Stimulated activated CD8-positive, alpha-beta memory T cell treated with anti-CD3 and anti-CD28 coated beads, Interleukin-4, amount 100 ng/mL, for 4 hours (primary cell): ENCODE measurements around the gene ZNF619.
A peak's percentile ranks its signal among the peaks of the same experiment; 100 is the strongest.
"Not testable (repeated sequence)": the region's sequence is repeated elsewhere in the genome, so short reads cannot be mapped to it uniquely, and the experiment has no call there.

Experiments
- DNase-seq, 2 donors: peaks; one replicate each; pipeline ENCODE4 v3.0.0-alpha.2; 2020; ENCODE audit warnings: low read depth in 2 of 2, low spot score in 1 of 2

The ZNF619 gene

DNA sequence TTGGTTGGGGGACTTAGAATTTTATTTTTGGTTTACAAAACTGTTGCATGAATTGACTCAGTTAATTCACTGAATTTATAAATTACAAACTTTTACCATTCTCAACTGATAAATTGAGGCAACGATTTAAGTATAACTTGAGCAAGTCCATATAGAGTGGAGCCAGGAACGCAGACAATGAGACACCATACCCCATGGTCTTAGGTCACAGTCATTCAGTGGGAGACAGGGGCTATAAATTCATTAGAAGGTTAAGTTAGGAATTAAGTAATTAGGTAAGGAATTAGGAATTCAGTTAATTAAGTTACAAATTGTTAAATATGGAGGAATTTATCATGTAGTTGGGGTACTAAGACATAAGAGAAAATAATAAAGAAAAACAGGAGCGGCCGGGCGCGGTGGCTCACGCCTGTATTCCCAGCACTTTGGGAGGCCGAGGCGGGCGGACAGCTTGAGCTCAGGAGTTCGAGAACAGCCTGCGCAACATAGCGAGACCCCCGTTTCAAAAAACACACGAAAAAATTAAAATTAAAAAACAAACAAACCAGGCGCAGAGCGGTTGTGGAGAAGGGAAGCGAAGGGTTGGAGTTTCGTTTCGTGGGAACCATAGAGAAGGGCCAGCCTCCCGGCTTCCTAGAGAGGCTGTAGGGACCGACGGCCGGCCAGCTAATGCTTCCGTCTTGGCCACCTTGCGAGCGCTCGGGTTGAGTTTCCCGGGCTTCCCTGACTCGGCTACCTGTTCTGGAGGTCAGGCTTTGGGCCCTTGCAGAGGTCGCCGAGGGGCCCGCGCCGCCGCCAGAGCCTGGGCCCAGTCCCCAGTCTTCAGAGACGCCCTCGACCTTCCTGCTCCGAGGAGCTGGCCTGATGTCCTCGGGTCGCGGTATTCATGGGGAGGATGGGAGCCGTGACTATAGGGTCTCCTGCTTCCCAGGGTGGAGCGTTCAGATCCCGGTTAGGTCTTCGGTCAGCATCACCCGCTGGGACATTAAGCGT, at the start of gene ZNF619:
ZNF619 (plus strand) TSS at position 645 of the 993 bp plus-strand sequence. CDS start 858 bp downstream, outside the sequence.
- peak in 1 of 2 donors; percentile 29 for DNase-seq

DNA sequence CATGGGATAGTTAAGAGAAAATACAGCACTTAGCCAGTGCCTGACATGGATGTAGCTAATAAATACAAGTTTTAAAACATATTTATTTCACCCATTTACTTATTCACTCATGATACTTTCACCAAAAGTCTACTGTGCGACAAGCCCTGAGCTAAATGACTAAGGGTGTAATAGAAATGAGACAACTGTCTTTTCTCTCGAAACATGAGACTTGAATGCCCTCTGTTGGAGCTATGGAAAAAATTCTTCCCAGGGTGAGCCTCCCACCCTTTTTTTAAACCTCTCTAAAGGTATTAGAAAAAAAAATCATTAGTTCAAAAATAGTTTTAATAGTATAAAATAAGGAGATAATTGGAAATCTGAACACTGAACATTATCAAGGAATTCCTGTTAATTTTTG, 44.1 kb upstream of the ZNF619 start:
- DNase-seq = no peak

DNA sequence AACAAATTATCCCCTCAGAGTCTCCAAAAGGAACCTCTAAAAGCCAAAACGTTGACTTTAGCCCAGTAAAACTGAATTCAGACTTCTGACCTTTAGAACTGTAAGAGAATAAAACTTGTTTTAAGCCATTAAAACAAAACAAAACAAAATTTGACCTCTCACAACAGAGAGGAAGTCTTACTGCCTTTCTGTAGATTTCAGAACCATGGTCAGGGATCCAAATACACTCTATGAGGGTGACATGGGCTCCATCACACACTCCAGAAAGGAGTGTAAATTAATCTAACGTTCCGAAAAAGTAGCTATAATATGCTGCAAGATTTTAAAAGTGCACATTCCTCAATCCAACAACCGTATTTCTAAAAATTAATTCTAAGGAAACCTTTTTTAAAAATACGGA, 39.0 kb upstream of the ZNF619 start:
- DNase-seq = no peak

DNA sequence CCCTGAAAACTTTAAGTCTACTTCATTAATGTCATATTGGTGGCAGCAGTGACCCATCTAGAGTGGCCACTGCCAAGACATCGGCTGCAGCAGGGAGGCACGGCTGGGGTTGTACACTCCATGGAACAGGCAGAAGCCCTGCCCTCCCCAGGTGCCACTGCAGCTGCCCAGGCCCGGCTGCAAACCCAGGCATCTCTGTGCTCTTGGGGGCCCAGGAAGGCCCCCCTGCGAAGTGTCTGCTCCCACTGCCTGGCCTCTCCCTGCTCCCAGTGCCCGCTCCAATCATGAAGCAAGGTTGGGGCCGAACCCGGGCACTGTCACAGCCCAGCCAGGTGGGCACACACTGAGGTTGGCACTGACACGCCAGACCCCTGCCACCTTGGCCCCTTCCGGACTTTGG, 31.9 kb upstream of the ZNF619 start:
- DNase-seq = no peak

DNA sequence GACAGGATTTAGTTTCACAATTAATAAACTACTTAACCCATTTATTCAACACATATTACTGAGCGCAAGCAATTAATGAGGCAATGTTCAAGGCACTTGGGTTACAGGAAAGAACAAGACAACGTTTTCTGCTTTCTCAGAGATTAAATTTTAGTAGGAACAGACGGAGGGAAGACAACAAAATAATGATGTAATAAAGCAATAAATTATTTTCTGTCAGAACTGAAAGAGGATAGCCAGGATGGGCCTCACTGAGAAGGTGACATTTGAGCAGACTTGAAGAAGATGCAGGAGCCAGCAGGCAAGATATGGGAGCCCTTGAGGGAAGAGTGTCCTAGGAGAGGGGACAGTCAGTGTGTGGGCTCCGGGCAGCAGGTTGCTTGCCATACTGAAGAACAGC, 31.0 kb upstream of the ZNF619 start:
- no peak for DNase-seq

DNA sequence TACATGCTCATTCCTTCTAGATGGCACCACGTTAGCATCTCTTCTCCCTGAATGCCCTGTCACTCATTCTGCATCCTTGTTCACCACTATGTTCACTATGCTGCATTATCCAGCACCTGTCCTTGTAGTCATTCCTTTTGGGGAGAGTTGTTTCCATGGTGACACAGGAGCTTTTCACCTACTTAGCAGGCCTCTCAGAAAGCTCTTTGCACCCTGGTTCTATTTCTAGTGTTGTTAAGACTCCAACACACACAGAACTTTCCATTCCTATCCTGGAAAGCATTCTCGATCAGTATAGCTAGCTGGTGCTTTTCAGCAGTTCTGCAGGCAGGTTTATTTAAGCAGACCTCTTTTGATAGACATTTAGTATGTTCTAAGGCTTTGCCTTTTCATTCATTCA, 26.5 kb upstream of the ZNF619 start:
- no peak for DNase-seq

DNA sequence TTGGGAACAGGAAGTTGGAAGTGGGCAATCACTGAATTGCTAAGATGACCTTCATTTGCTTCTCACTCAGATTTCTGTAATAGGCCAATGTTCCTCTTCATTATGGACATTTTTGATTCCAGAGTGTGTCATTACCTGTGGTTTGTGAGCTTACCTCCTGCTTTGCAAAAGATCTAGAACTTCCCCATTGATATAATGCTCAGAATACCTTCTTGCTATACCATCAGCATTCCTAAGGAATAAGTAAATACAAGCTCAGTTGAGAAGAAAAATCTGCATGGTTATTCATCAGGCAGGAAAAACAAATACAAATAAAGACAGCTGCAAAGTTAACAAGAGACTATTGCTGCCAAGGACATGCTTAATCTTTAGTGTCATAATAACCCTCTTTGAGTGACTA, 25.4 kb upstream of the ZNF619 start:
- no peak for DNase-seq

DNA sequence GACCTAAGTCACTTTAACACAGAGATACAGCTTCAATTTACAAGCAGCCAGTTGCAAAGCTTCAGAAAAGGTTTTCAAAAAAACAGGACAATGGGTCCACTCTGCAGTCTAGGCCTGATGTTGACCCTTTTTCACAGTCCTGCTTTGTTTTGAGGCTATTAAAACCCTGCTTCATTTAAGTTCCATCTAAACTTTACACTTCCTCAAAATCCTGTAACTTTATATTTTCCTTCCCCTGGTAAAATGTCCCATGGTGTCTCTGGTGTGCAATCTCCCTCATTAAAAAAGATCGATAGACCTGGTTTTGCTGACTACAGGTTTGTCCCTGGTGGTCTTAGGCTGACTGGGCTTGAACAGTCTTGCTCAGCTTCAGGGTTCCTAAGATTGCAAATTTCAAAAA, 24.9 kb upstream of the ZNF619 start:
- no peak for DNase-seq

DNA sequence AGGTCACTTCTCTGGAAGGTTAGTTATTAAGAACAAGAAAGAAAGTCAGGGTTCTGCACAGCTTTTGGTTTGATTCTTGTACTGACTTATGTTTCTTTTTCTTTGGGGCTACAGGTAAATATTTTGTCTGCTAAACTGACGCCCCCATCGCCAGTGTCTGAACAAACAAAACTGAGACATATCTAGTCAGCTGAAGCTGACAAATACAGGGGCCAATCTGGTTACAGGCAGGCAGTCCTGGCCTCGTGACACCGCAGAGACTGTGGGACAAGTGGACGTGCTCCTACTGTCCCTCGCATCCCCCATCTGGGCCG, 24.4 kb upstream of the ZNF619 start:
- DNase-seq = no peak

DNA sequence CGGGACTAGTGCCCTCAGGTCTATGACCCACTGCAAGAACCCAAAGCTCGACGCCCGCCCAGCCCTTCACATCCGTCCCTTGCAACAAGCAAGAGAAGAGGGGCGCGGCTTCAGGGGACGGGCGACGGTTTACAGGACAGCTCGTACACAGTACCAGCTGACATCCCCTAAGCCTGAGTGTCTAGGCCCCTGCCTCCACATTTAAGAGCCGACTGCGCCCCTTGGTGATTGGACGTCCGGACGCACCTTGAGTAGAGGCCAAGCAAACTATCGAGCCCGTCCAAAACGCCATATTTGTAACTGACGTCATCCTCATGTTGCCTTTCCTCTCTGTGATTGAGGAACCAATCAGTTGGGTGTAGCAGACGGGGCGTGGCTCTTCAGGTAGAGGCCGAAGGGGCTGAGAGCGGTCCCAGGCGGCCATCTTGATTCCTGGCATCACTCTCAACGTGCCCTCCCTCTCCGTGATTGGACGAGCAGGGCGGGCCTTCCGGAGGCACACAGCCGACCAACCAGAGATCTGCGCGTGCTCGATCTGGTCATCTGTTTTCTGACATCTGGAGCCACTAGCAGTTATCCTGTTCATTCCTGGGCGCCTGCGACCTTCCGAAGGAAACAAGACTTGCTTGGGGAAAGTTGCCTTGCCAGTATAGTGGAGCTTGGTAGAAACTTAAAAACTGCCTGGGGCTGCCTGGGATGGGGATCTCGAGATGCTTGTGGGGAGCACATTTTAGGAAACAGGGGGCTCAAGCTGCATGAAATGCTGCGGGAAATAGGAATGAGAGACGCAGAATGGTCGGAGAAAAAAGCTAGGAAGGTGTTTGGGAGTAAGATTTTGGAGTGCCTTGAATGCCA, 23.8 kb upstream of the ZNF619 start:
- peak; percentile 81 to 94 for DNase-seq

DNA sequence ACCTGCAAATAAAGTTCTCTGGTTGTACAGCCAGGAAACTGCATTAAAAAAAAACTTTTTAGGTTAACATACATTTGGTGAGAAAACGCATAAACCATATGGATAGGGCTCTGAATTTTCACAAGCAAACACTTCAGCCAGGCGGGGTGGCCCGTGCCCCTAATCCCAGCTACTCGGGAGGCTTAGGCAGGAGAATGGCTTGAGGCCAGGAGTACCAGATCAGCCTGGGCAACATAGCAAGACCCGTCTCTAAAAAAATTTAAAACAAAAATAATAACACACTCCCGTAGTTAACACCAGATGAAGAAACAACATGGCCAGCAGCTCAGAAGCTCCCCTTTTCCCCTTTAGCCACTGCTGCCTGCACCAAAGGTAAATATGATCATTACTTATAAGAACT, 23.0 kb upstream of the ZNF619 start:
- no peak for DNase-seq

DNA sequence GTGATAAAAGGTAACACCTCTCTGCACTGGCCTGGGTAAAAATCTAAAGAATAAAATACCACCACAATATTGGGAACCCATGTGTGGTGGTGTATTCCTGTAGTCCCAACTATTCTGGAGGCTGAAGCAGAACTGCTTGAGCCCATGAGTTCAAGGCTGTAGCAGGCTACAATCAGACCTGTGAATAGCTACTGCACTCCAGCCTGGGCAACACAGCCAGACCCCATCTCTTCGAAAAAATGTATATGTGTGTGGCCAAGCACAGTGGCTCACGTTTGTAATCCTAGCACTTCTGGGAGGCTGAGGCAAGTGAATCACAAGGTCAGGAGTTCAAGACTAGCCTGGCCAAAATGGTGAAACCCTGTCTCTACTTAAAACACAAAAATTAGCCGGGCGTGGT, 21.6 kb upstream of the ZNF619 start:
- DNase-seq = no peak

DNA sequence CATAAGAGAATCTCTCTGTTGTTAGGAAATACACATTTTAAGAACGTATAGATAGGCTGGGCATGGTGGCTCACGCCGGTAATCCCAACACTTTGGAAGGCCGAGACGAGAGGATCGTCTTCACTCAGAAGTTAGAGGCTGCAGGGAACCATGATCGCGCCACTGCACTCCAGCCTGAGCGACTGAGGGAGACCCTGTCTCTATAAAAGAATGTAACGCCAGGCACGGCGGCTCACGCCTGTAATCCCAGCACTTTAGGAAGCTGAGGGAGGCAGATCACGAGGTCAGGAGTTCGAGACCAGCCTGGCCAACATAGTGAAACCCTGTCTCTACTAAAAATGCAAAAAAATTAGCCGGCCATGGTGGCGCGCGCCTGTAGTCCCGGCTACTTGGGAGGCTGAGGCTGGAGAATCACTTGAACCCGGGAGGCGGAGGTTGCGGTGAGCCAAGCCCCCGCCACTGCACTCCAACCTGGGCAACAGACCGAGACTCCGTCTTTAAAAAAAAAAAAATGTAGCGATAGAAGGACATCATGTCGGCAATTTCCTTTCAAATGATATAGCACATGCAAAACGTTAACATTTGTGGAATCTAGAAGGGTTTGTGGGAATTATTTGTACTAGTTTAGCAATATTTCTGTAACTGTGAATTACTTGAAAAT, 20.5 kb upstream of the ZNF619 start:
- no peak for DNase-seq

DNA sequence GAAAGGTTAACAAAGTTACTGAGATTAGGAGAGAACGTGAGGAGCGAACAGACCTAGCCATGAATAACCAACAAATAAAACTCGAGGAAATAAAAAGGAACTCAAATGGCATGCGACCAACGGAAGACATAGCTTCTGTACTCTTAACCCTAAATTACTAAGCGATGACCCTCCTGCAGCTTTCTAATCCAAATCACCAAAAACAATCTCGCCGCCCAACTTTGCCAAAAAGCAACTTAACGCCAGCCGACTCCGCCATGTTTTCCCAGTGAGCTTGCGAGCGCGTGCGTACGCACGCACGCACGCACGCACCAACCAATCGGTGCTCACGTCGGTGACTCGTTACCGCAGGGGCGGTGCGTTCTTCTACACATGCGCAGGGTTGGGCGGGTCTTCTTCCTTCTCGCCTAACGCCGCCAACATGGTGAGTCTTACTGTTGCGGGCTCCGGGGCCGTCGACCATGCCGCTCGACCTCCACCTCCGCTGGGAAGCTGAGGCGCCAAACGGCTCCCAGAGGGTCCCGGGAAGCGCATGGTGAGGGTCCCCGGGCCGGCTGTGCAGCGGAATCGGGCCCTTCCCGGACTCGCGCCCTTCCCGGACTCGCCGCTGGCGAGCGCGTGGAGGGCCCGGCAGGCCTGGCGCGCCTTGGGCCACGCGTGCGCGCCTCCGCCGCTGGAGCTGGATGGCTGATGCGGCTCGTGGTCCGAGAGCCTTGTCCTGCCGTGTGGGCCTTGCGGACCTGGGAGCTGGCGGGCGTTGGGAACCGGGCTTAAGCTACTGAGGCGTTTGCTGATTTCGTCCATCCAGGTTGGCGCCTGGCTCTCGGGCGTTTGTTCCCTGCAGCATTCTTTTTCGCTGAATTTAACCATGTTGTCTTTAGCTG, 19.7 kb upstream of the ZNF619 start, which contains the start of gene RPL14:
RPL14 (plus strand) TSS at position 400 of the 884 bp plus-strand sequence; CDS start at position 533, 133 bp downstream.
- DNase-seq = peak; percentile 91

DNA sequence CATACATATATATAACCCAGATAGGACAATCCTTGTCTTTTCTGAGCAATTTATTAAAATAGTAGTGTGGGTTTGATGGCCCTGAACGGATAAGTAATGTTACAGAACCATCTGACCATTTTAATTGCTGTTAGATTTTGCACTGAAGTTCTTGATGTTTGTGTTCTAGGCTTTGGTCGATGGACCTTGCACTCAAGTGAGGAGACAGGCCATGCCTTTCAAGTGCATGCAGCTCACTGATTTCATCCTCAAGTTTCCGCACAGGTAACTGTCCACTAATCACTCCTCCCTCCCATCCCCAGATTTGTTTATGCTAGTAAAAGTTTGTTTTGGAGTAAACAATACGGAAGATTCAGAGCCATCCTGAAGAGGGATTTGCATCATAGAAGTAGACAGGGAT, 18.4 kb upstream of the ZNF619 start:
- DNase-seq = no peak

DNA sequence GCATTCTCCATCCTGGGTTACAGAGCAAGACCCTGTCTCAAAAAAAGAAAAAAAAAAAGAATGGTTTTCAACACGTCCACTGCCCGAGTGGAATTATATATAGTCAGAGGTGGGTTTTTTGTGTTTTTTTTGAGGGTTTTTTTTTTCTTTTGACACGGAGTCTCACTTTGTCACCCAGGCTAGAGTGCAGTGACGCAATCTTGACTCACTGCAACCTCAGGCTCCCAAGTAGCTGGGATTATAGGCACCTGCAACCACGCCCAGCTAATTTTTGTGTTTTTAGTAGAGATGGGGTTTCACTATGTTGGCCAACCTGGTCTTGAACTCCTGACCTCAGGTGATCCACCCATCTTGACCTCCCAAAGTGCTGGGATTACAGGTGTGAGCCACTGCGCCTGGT, 16.4 kb upstream of the ZNF619 start:
- not testable (repeated sequence) for DNase-seq

DNA sequence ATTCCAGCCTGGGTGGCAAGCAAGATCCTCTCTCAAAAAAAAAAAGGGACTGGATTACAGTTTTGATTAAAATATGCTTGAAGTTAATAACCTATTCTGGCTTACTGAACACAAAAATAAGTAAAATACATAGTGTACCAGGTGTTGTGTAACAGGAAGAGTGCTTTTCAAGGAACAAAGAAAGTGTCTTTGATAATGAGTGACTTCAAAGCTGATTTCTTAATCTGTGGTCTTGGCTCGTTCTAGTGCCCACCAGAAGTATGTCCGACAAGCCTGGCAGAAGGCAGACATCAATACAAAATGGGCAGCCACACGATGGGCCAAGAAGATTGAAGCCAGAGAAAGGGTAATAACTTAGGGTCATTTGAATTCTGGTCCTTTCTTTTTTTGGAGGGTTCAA, 15.8 kb upstream of the ZNF619 start:
- DNase-seq = no peak

DNA sequence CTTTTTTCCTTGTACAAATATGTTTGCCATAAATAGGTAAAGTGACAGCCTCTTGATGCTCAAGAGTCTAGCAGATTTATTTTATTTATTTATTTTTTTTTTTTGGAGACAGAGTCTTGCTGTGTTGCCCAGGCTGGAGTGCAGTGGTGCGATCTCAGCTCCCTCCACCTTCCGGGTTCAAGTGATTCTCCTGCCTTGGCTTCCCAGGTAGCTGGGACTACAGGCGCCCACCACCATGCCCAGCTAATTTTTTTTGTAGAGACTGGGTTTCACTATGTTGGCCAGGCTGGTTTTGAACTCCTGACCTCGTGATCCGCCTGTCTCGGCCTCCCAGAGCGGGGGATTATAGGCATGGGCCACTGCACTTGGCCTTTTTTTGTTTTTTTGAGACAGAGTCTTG, 14.1 kb upstream of the ZNF619 start:
- not testable (repeated sequence) for DNase-seq

DNA sequence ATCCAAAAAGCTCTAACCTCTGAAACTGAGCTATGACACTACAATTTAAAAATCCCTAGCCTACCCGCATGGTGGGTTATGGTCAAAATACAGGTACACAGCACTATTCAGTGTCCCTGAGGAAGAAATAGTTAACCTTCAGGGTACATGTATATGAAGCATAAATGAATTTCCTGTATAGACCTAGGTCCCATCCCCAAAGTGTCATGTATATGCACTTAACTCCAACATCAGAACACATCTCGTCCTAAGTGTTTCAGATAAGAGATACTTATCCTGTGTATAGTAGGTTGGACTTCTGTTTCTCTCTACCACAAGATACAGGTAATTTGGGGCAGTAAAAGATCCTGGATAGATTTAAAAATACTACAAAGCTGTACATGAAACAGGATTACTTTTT, 13.3 kb upstream of the ZNF619 start:
- no peak for DNase-seq

DNA sequence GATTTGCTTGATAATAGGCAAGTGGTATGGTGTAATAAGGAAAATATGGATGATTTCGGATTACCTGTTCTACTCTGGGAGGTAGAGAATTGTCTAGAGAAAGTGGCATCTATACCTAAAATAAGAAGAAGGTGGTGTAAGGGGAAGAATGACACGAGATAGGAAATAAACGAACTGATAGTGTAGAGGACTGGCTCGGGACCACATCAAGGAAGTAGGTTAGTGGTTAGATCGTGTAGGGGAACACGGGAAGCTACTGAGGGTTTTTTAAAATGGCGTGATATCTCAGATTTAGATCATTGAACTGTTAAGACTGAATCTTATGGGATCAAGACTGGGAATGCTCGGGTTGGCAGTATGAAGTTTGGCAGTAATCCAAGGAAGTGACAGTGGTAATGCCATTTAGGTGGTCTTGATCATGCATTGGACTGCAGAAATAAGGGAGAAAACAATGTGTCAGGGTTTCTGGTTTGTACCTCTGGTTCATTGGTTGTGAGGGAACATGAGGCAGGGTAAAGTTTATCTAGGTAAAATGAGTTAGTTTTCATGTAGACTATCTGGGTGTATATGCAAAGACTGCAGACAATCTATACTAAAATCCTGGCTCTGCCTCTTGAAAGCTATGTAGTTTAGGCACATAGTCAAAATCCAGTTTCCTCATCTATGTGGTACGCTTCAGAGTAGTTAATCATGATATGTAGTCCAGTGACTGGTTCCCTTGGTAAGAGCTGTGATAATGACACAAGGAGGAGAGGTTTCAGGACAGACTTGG, 12.4 kb upstream of the ZNF619 start:
- DNase-seq = no peak
